Endothelial cell (in vitro differentiated cells): ENCODE measurements around the gene CFAP91. TPM values are rescaled to one million over a fixed set of nuclear protein-coding genes. Genes with fewer than 3 reads are reported as not detected.

Experiments used
- DNase-seq: peaks from one replicate; pipeline ENCODE4 v3.0.0; 2021; ENCODE audit warnings: low spot score
- H3K27ac Mint-ChIP-seq: one replicate; pipeline ENCODE4 v1.8.0; 2021; ENCODE audit warnings: mixed read lengths, inconsistent platforms; ENCODE audit not compliant: unreplicated experiment
- H3K27me3 Mint-ChIP-seq: one replicate; pipeline ENCODE4 v1.8.0; 2021; ENCODE audit warnings: mild to moderate bottlenecking, moderate library complexity, mixed read lengths, inconsistent platforms; ENCODE audit not compliant: unreplicated experiment
- H3K36me3 Mint-ChIP-seq: one replicate; pipeline ENCODE4 v1.8.0; 2021; ENCODE audit warnings: mild to moderate bottlenecking, low read depth, mixed read lengths, inconsistent platforms; ENCODE audit not compliant: unreplicated experiment
- H3K4me1 Mint-ChIP-seq: one replicate; pipeline ENCODE4 v1.8.0; 2021; ENCODE audit warnings: mild to moderate bottlenecking, mixed read lengths, inconsistent platforms; ENCODE audit not compliant: unreplicated experiment
- H3K4me3 Mint-ChIP-seq: one replicate; pipeline ENCODE4 v1.8.0; 2021; ENCODE audit warnings: mild to moderate bottlenecking, mixed read lengths, inconsistent platforms; ENCODE audit not compliant: unreplicated experiment
- H3K9me3 Mint-ChIP-seq: one replicate; pipeline ENCODE4 v1.8.0; 2021; ENCODE audit warnings: mixed read lengths, inconsistent platforms; ENCODE audit not compliant: unreplicated experiment
- CTCF ChIP-seq: fragments of 200-600 bp; sonication (generic); IDR thresholded peaks from one replicate; pipeline ENCODE4 v1.5.0; 2021; ENCODE audit warnings: antibody characterized with exemption; ENCODE audit not compliant: unreplicated experiment
- total RNA-seq: library from RNA; stranded (reverse); fragmentation: NEBNext Ultra II Directional; extraction: Animal tissue kit (Norgen Biotek cat#: 25700); gene quantifications from one replicate; pipeline ENCODE4 v1.2.1, GENCODE V29; 2021; ENCODE audit not compliant: unreplicated experiment

The CFAP91 gene
- total RNA-seq, 1 donor from 2014 or later = 0.23 TPM

- peaks cover 4% of the 10 kb centered on the region for H3K27me3 Mint-ChIP-seq
- no peaks in the 10 kb centered on the region for H3K9me3 Mint-ChIP-seq
- H3K27ac Mint-ChIP-seq = no peak overlapping the region
- H3K4me1 Mint-ChIP-seq = no peaks in the 10 kb centered on the region
- H3K4me3 Mint-ChIP-seq = no peak overlapping the region
- H3K36me3 Mint-ChIP-seq = no peaks in the 10 kb centered on the region
- no peak for DNase-seq
- TF ChIP-seq CTCF = no peak
These were observed 43.1 kb upstream of the CFAP91 start for GRCh38 chr3:119659606-119660291.

- no peak within 1 kb of the TSS for H3K4me3 Mint-ChIP-seq
- H3K4me1 Mint-ChIP-seq = no peaks in the 10 kb centered on the region
- H3K9me3 Mint-ChIP-seq = no peaks in the 10 kb centered on the region
- peaks cover 4% of the 10 kb centered on the region for H3K27me3 Mint-ChIP-seq
- H3K27ac Mint-ChIP-seq = no peak within 1 kb of the TSS
- DNase-seq = no peak
- no peak for TF ChIP-seq CTCF
- no peaks in the 10 kb centered on the region for H3K36me3 Mint-ChIP-seq
These were observed 42.1 kb upstream of the CFAP91 start, which contains the start of gene POPDC2 for GRCh38 chr3:119660474-119661440. Gene POPDC2 (minus strand): TSS chr3:119660589. CDS start chr3:119660423, 166 bp downstream.

GRCh38 chr3:119662604-119663373 is 40.0 kb upstream of the CFAP91 start:
- Mint-ChIP-seq H3K4me3 (no peak overlapping the region), H3K27me3 (peaks cover 2% of the 10 kb centered on the region), H3K36me3 (no peaks in the 10 kb centered on the region), H3K27ac (no peak overlapping the region), H3K4me1 (no peaks in the 10 kb centered on the region), H3K9me3 (no peaks in the 10 kb centered on the region)
- TF ChIP-seq CTCF = no peak
- no peak for DNase-seq

GRCh38 chr3:119663885-119664284 is 38.9 kb upstream of the CFAP91 start:
- Mint-ChIP-seq H3K9me3 (no peaks in the 10 kb centered on the region), H3K27me3 (peaks cover 2% of the 10 kb centered on the region), H3K4me1 (no peaks in the 10 kb centered on the region), H3K36me3 (no peaks in the 10 kb centered on the region), H3K4me3 (no peak overlapping the region), H3K27ac (no peak overlapping the region)
- DNase-seq = no peak
- no peak for TF ChIP-seq CTCF
